GM12878 (cell line): ENCODE data around the gene REPS1.

Experiments
- CTCF ChIP-seq, 3 experiments: IDR thresholded peaks in 2 of 3; conservative IDR thresholded peaks in 1 of 3; 2 replicates each; pipeline ENCODE4 v1.5.1; 2011; ENCODE audit warnings: low read depth in 3 of 3, low read length in 3 of 3, mild to moderate bottlenecking in 3 of 3, control low read depth in 2 of 3, moderate library complexity in 2 of 3, inconsistent platforms in 1 of 3, mixed read lengths in 1 of 3; ENCODE audit not compliant: control insufficient read depth in 2 of 3, insufficient read depth in 1 of 3; ENCODE audit errors: extremely low read depth in 1 of 3
- POLR2A ChIP-seq: IDR thresholded peaks from 2 replicates; pipeline ENCODE4 v1.6.1; 2011; ENCODE audit warnings: low read depth, mild to moderate bottlenecking, low read length
- STAT3 ChIP-seq: IDR thresholded peaks from 2 replicates; pipeline ENCODE4 v1.6.1; 2011; ENCODE audit warnings: low read depth, low read length, improper control_type of control experiment
- YY1 ChIP-seq: IDR thresholded peaks from 2 replicates; pipeline ENCODE4 v1.6.1; 2011; ENCODE audit warnings: low read depth, mild to moderate bottlenecking, low read length
- TF ChIP-seq, protein P1 (sequence below): IDR thresholded peaks from 2 replicates; pipeline ENCODE4 v1.6.1; 2012; ENCODE audit warnings: low read depth, low read length, improper control_type of control experiment
- TF ChIP-seq, protein P2 (sequence below): IDR thresholded peaks from 2 replicates; pipeline ENCODE4 v1.6.1; 2011; ENCODE audit warnings: borderline replicate concordance, low read depth, mild to moderate bottlenecking, moderate library complexity, mixed read lengths, low read length; ENCODE audit not compliant: insufficient read depth; ENCODE audit errors: extremely low read length

DNA sequence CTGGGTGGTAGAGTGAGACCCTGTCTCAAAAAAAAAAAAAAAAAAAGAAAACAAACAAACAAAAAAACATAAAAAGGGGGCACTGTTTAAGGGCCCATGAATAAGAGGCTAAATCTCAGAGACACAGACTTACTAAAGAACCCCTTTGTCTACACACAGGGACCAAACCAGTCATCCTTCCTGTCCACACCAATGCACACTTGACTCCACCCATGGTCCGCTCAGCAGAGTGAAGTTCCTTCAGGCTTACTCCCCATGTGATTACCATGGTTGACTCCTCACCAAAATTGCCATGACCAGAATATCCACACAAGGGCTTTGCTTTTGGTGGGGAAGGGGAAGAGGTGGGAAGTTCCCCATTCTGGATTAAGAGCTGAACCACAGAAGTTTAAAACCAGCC, 19.4 kb upstream of the REPS1 start:
- TF ChIP-seq, protein P1, sequence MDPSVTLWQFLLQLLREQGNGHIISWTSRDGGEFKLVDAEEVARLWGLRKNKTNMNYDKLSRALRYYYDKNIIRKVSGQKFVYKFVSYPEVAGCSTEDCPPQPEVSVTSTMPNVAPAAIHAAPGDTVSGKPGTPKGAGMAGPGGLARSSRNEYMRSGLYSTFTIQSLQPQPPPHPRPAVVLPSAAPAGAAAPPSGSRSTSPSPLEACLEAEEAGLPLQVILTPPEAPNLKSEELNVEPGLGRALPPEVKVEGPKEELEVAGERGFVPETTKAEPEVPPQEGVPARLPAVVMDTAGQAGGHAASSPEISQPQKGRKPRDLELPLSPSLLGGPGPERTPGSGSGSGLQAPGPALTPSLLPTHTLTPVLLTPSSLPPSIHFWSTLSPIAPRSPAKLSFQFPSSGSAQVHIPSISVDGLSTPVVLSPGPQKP, result no peak
- no peak for TF ChIP-seq STAT3
- no peak for TF ChIP-seq CTCF (IDR thresholded peaks at IDR 0.05 in 2 of 3, conservative IDR thresholded peaks at IDR 0.05 in 1 of 3; ENCODE audit: control insufficient read depth in 2 of 3, extremely low read depth in 1 of 3, insufficient read depth in 1 of 3, low read depth in 3 of 3, low read length in 3 of 3)
- TF ChIP-seq POLR2A, result no peak
- no peak for TF ChIP-seq YY1
- TF ChIP-seq, protein P2, sequence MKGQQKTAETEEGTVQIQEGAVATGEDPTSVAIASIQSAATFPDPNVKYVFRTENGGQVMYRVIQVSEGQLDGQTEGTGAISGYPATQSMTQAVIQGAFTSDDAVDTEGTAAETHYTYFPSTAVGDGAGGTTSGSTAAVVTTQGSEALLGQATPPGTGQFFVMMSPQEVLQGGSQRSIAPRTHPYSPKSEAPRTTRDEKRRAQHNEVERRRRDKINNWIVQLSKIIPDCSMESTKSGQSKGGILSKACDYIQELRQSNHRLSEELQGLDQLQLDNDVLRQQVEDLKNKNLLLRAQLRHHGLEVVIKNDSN, result no peak
